HS-5 (cell line): ENCODE data around the gene POMT2.
A peak's percentile ranks its signal among the peaks of the same experiment; 100 is the strongest.
"Not testable (repeated sequence)": the region's sequence is repeated elsewhere in the genome, so short reads cannot be mapped to it uniquely, and the experiment has no call there.

Experiments used
- DNase-seq: peaks from one replicate; pipeline ENCODE4 v3.0.0-alpha.2; 2012; ENCODE audit warnings: low read depth

POMT2 gene

GRCh38 chr14:77320238-77320935 lies at the start of gene POMT2:
POMT2 (minus strand) TSS chr14:77320883; CDS start chr14:77320681, 202 bp downstream.
- no peak for DNase-seq

GRCh38 chr14:77369285-77369684 lies 48.6 kb upstream of the POMT2 start:
- no peak for DNase-seq

DNA sequence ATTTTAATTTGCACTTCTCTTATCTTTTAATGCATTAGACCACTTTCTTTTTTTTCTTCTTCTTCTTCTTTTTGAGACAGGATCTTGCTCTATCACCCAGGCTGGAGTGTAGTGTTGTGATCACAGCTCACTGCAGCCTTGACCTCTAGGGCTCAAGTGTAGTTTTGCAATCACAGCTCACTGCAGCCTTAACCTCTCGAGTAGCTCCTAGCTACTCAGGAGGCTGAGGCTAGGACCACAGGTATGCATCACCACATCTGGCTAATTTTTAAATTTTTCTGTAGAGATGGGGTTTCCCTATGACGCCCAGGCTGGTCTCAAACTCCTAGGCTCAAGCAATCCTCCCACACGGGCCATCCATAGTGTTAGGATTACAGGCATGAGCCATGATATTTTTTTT lies 43.5 kb upstream of the POMT2 start:
- no peak for DNase-seq

GRCh38 chr14:77359626-77360025 lies 38.9 kb upstream of the POMT2 start:
- no peak for DNase-seq

GRCh38 chr14:77356899-77357298 lies 36.2 kb upstream of the POMT2 start:
- no peak for DNase-seq

GRCh38 chr14:77355811-77356210 lies 35.1 kb upstream of the POMT2 start:
- no peak for DNase-seq

DNA sequence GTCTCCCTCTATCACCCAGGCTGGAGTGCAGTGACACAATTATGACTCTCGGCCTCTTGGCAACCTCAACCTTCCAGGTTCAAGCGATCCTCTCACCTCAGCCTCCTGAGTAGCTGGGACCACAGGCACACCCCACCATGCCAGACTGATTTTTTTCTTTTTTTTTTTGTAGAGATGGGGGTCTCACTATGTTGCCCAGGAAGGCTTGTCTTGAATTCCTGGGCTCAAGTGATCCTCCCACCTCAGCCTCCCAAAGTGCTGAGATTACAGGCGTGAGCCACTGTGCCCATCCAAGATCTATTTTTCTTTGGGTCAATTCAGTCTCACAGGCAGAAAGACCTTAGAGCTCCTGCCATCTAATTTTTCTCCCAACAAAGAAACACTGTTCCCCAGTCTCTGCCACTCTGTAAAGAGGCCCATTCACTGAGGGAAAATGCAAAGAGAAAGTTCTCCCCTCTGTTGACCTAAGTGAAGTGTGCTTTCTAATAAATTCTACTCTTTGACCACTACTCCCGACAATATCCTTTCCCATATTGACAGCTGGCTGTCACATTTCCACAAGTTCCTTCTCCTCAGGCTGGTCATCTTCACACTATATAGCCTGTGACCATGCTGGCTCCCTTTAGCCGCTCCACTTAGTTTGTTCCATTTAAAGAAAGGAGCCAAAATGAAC lies 32.9 kb upstream of the POMT2 start:
- no peak for DNase-seq

GRCh38 chr14:77347751-77348150 lies 27.1 kb upstream of the POMT2 start:
- no peak for DNase-seq

DNA sequence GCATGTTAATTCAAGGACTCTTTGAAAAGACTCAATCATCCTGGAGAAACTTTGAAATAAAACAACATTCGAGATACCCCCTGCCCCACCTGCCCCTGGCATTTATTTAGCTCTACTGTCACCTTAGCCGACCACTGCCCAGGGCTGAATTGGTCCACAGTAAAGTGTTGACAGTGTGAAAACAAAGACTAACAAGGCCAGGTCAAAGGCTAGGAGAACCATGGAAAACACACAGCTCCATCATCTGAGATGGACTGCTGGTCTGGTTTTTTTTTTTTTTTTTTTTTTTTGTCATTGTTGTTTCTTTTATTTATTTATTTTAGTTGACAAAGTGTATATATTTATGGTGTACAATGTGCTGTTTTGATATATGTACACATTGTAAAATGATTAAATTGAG lies 25.8 kb upstream of the POMT2 start:
- no peak for DNase-seq

- no peak for DNase-seq
Measured at GRCh38 chr14:77344377-77344996, 23.8 kb upstream of the POMT2 start.

DNA sequence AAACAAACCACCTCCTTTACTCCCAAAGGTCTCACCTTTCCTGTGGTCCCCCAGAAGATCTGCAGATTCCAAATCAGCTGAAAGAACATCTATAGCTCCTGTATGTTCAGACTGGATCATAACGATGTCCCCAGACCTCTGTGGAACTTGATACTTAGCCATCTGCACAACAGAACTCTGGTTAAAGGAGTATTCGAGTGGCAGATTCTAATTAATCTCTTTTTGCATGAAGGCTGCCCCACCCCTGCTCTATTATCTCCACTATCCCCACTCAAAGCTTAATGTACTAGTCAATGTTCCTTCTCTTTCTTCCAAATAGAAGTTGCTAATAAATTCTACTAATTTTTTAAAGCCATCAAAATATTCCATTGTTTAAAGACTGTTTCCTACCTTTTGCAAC lies 23.0 kb upstream of the POMT2 start:
- no peak for DNase-seq

- DNase-seq = no peak
Measured at GRCh38 chr14:77342726-77343397, 22.2 kb upstream of the POMT2 start.

- DNase-seq = no peak
Measured at GRCh38 chr14:77340389-77340788, 19.7 kb upstream of the POMT2 start.

DNA sequence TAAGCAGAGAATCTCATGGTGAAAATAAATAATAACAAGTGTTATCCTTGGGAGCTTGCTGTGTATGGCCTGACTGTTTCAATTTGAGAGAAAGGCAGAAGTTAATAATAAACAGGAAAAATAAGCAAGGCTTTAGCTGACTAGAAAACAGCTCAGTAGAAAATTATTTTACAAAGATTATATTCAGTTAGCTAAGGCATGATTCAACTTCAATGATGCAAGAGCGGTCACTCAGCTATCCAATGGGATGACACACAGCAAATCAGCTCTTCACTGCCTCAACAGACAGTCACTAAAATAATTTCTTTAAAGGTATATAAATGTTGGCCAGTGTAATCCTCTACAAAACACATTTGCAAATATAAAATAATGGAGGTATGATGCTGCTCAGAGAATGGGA lies 18.7 kb upstream of the POMT2 start:
- DNase-seq = peak; percentile 53

- DNase-seq = no peak
Measured at GRCh38 chr14:77338302-77338701, 17.6 kb upstream of the POMT2 start.

DNA sequence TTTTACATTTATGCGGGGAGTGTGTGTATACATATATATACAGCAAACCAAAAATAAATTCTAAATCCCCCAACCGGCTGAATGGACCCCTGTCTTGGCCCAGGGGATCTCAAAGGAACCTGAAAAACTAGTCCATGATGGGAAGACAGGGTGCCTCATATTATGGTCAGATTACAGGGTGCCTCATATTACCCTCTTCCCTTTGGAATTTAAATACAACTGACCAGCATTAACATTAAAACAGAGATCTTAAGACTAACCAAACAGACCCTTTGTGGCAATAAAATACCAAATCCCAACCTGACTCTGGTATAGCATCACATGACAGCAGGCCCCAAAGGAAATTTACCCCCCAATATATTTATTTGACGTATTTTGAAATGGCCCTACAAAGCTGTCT lies 17.2 kb upstream of the POMT2 start:
- no peak for DNase-seq

GRCh38 chr14:77337255-77337654 lies 16.6 kb upstream of the POMT2 start:
- DNase-seq = not testable (repeated sequence)

GRCh38 chr14:77335576-77335975 lies 14.9 kb upstream of the POMT2 start:
- no peak for DNase-seq

- no peak for DNase-seq
Measured at GRCh38 chr14:77329872-77330271, 9.2 kb upstream of the POMT2 start.

- DNase-seq = no peak
Measured at GRCh38 chr14:77327111-77327510, 6.4 kb upstream of the POMT2 start.

DNA sequence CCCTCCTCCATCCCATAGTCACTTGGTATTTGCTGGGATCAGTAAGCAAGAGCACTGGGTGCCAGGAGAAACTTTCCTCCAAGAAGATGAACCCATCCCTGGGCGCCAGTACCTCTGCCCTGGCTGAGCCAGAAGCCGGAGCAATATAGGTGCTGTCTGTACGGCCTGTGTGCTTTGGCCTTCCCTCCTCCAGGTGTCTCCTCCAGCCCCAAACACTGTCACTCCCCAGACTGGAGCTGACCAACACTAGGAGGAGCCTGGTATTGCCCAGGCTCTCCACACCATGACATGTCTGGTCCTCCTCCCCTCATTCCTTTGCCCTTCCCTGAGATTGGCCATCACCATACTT lies 5.0 kb upstream of the POMT2 start:
- no peak for DNase-seq

GRCh38 chr14:77324816-77325745 lies 4.4 kb upstream of the POMT2 start:
- no peak for DNase-seq
